IPS-18a (cell line): Measurements from ENCODE around the gene RAB18.
A peak's percentile ranks its signal among the peaks of the same experiment; 100 is the strongest.
"Not testable (repeated sequence)": the region's sequence is repeated elsewhere in the genome, so short reads cannot be mapped to it uniquely, and the experiment has no call there.

Source experiments
- H3K27ac ChIP-seq: one replicate; pipeline ENCODE4 v1.5.1; 2013; ENCODE audit warnings: low read length
- H3K27me3 ChIP-seq: one replicate; pipeline ENCODE4 v1.6.1; 2013; ENCODE audit warnings: mild to moderate bottlenecking, low read length; ENCODE audit not compliant: control insufficient read depth, insufficient read depth
- H3K36me3 ChIP-seq: one replicate; pipeline ENCODE4 v1.6.1; 2013; ENCODE audit warnings: low read depth, low read length; ENCODE audit not compliant: control insufficient read depth
- H3K4me1 ChIP-seq: one replicate; pipeline ENCODE4 v1.6.1; 2013; ENCODE audit warnings: low read depth, low read length; ENCODE audit not compliant: control insufficient read depth
- H3K4me3 ChIP-seq: one replicate; pipeline ENCODE4 v1.5.1; 2013; ENCODE audit warnings: low read length
- H3K9ac ChIP-seq: one replicate; pipeline ENCODE4 v1.6.1; 2013; ENCODE audit warnings: mild to moderate bottlenecking, low read length, moderate library complexity
- H3K9me3 ChIP-seq: one replicate; pipeline ENCODE4 v1.6.1; 2013; ENCODE audit warnings: low read depth, low read length; ENCODE audit not compliant: control insufficient read depth

RAB18 gene

GRCh38 chr10:27504007-27504807, at the start of gene RAB18:
RAB18 (plus strand) TSS chr10:27504304; CDS start chr10:27504370, 66 bp downstream.
- H3K4me1 ChIP-seq = no peaks in the 10 kb centered on the region
- H3K9me3 ChIP-seq = no peaks in the 10 kb centered on the region
- H3K36me3 ChIP-seq = no peaks in the 10 kb centered on the region
- peak within 1 kb of the TSS; percentile 62 for H3K9ac ChIP-seq
- no peaks in the 10 kb centered on the region for H3K27me3 ChIP-seq
- peak within 1 kb of the TSS; percentile 76 for H3K4me3 ChIP-seq
- H3K27ac ChIP-seq = no peak within 1 kb of the TSS

- Histone ChIP-seq H3K27me3 (no peaks in the 10 kb centered on the region), H3K4me3 (no peak overlapping the region), H3K36me3 (no peaks in the 10 kb centered on the region), H3K9ac (no peak overlapping the region), H3K9me3 (no peaks in the 10 kb centered on the region), H3K4me1 (no peaks in the 10 kb centered on the region), H3K27ac (no peak overlapping the region)
These were observed 49.3 kb upstream of the RAB18 start for GRCh38 chr10:27454837-27455236.

- no peak overlapping the region for H3K9ac ChIP-seq
- no peaks in the 10 kb centered on the region for H3K9me3 ChIP-seq
- H3K36me3 ChIP-seq = no peaks in the 10 kb centered on the region
- no peaks in the 10 kb centered on the region for H3K4me1 ChIP-seq
- no peaks in the 10 kb centered on the region for H3K27me3 ChIP-seq
- H3K4me3 ChIP-seq = no peak overlapping the region
- no peak overlapping the region for H3K27ac ChIP-seq
These were observed 46.7 kb upstream of the RAB18 start for GRCh38 chr10:27457261-27457945.

GRCh38 chr10:27457966-27458365, 46.1 kb upstream of the RAB18 start:
- Histone ChIP-seq H3K27ac (no peak overlapping the region), H3K27me3 (no peaks in the 10 kb centered on the region), H3K36me3 (no peaks in the 10 kb centered on the region), H3K4me3 (no peak overlapping the region), H3K9ac (no peak overlapping the region), H3K4me1 (no peaks in the 10 kb centered on the region), H3K9me3 (no peaks in the 10 kb centered on the region)

- Histone ChIP-seq H3K9ac (no peak overlapping the region), H3K9me3 (no peaks in the 10 kb centered on the region), H3K27ac (no peak overlapping the region), H3K4me1 (peaks cover 3% of the 10 kb centered on the region), H3K36me3 (no peaks in the 10 kb centered on the region), H3K4me3 (no peak overlapping the region), H3K27me3 (no peaks in the 10 kb centered on the region)
These were observed 42.8 kb upstream of the RAB18 start for GRCh38 chr10:27461312-27461711.

- Histone ChIP-seq H3K9me3 (no peaks in the 10 kb centered on the region), H3K4me3 (no peak overlapping the region), H3K4me1 (peaks cover 3% of the 10 kb centered on the region), H3K36me3 (no peaks in the 10 kb centered on the region), H3K27me3 (no peaks in the 10 kb centered on the region), H3K9ac (no peak overlapping the region), H3K27ac (no peak overlapping the region)
These were observed 40.1 kb upstream of the RAB18 start for GRCh38 chr10:27463961-27464360.

- Histone ChIP-seq H3K4me3 (no peak overlapping the region), H3K4me1 (peaks cover 3% of the 10 kb centered on the region), H3K9ac (no peak overlapping the region), H3K9me3 (no peaks in the 10 kb centered on the region), H3K27me3 (no peaks in the 10 kb centered on the region), H3K27ac (no peak overlapping the region), H3K36me3 (no peaks in the 10 kb centered on the region)
These were observed 39.1 kb upstream of the RAB18 start for GRCh38 chr10:27464993-27465392.

- H3K9ac ChIP-seq, H3K36me3 ChIP-seq, H3K27me3 ChIP-seq, H3K9me3 ChIP-seq, H3K4me3 ChIP-seq, H3K27ac ChIP-seq, H3K4me1 ChIP-seq: not testable (repeated sequence)
These were observed 38.5 kb upstream of the RAB18 start for GRCh38 chr10:27465596-27465995.

GRCh38 chr10:27470885-27471284, 33.2 kb upstream of the RAB18 start:
- H3K36me3 ChIP-seq = no peaks in the 10 kb centered on the region
- no peak overlapping the region for H3K9ac ChIP-seq
- no peak overlapping the region for H3K27ac ChIP-seq
- H3K27me3 ChIP-seq = no peaks in the 10 kb centered on the region
- H3K9me3 ChIP-seq = no peaks in the 10 kb centered on the region
- H3K4me1 ChIP-seq = peaks cover 5% of the 10 kb centered on the region
- H3K4me3 ChIP-seq = no peak overlapping the region

- Histone ChIP-seq H3K9me3 (no peaks in the 10 kb centered on the region), H3K27me3 (no peaks in the 10 kb centered on the region), H3K36me3 (no peaks in the 10 kb centered on the region), H3K9ac (no peak overlapping the region), H3K27ac (no peak overlapping the region), H3K4me3 (no peak overlapping the region), H3K4me1 (peaks cover 5% of the 10 kb centered on the region)
These were observed 29.4 kb upstream of the RAB18 start for GRCh38 chr10:27474741-27475140.

- no peaks in the 10 kb centered on the region for H3K9me3 ChIP-seq
- H3K9ac ChIP-seq = no peak overlapping the region
- no peaks in the 10 kb centered on the region for H3K36me3 ChIP-seq
- no peaks in the 10 kb centered on the region for H3K4me1 ChIP-seq
- H3K27ac ChIP-seq = no peak overlapping the region
- no peak overlapping the region for H3K4me3 ChIP-seq
- H3K27me3 ChIP-seq = no peaks in the 10 kb centered on the region
These were observed 25.1 kb upstream of the RAB18 start for GRCh38 chr10:27479016-27479415.

GRCh38 chr10:27481486-27481885, 22.6 kb upstream of the RAB18 start:
- Histone ChIP-seq H3K4me3 (no peak overlapping the region), H3K27me3 (no peaks in the 10 kb centered on the region), H3K9ac (no peak overlapping the region), H3K27ac (no peak overlapping the region), H3K9me3 (no peaks in the 10 kb centered on the region), H3K4me1 (no peaks in the 10 kb centered on the region), H3K36me3 (no peaks in the 10 kb centered on the region)
